ENCODE data around the gene CD300LF. TPM values are rescaled to one million over a fixed set of nuclear protein-coding genes. Genes with fewer than 3 reads are reported as not detected.
A peak's percentile ranks its signal among the peaks of the same experiment; 100 is the strongest.

Gene CD300LF
- total RNA-seq, 1 experiment from 2014 or later = not detected

GRCh38 chr17:74731347-74731605, 18.6 kb upstream of the CD300LF start:
- Histone ChIP-seq H3K23me2 (ENCODE audit: insufficient read length, low read depth, low read length, poor library complexity, severe bottlenecking) (no peaks in the 10 kb centered on the region), H2BK12ac (ENCODE audit: insufficient read length, low read depth, low read length) (no peak overlapping the region), H2BK5ac (ENCODE audit: insufficient read length, low read length) (no peak overlapping the region), H2BK120ac (ENCODE audit: low read depth, low read length, poor library complexity, severe bottlenecking) (no peak overlapping the region), H4K91ac (ENCODE audit: insufficient read length, low read depth, low read length) (no peak overlapping the region), H3K14ac (ENCODE audit: insufficient read depth, low read length) (no peak overlapping the region), H3K9me3 (ENCODE audit: control insufficient read depth, low read depth, low read length) (no peaks in the 10 kb centered on the region), H4K20me1 (ENCODE audit: control insufficient read depth, insufficient read depth, insufficient read length) (no peaks in the 10 kb centered on the region), H3K23ac (ENCODE audit: insufficient read length, low read depth, low read length) (no peak overlapping the region), H2AK5ac (ENCODE audit: insufficient read length, low read length) (no peak overlapping the region), H3T11ph (ENCODE audit: low read length) (no peak overlapping the region), H2AFZ (ENCODE audit: low read length) (no peak overlapping the region), H4K8ac (replicated peaks; ENCODE audit: insufficient read length, low read depth, low read length) (no peak overlapping the region), H2BK15ac (ENCODE audit: low read depth, low read length) (no peak overlapping the region), H2BK20ac (ENCODE audit: low read depth, low read length, poor library complexity, severe bottlenecking) (no peak overlapping the region), H3K4ac (ENCODE audit: low read depth, low read length) (no peak overlapping the region), H3K4me1 (ENCODE audit: insufficient read depth, low read length) (no peaks in the 10 kb centered on the region), H4K5ac (ENCODE audit: insufficient read length, low read depth, low read length) (no peak overlapping the region), H3K18ac (ENCODE audit: insufficient read length, low read depth, low read length) (no peak overlapping the region), H3K56ac (ENCODE audit: insufficient read length, low read depth, low read length) (no peak overlapping the region), H3K27ac (ENCODE audit: insufficient read length, low read depth, low read length) (no peak overlapping the region), H3K4me2 (ENCODE audit: insufficient read depth, insufficient read length, low read length) (no peak overlapping the region), H3K79me1 (ENCODE audit: insufficient read depth, low read depth, low read length, poor library complexity, severe bottlenecking) (no peaks in the 10 kb centered on the region), H3K27me3 (ENCODE audit: insufficient read depth, low read length) (no peaks in the 10 kb centered on the region; the same call in 1 of the 2 replicates), H3K79me2 (ENCODE audit: insufficient read depth, low read length) (no peaks in the 10 kb centered on the region), H3K9ac (ENCODE audit: extremely low read depth, insufficient read length, low read length) (no peak overlapping the region)
- Mint-ChIP-seq H3K9me3 (no peaks in the 10 kb centered on the region), H3K27ac (peak overlapping the region in 1 of 3 experiments; percentile 10; a peak in 1 of 7 replicates), H3K4me3 (no peak overlapping the region), H3K27me3 (ENCODE audit: low read depth) (peaks cover 6% of the 10 kb centered on the region; the same call in 1 of the 2 replicates), H3K4me1 (peaks cover 2 to 5% of the 10 kb centered on the region in 2 experiments), H3K36me3 (ENCODE audit: insufficient read depth in 1 of 3, low read depth in 3 of 3) (no peaks in the 10 kb centered on the region)
- DNase-seq = no peak
- no peak for TF ChIP-seq CTCF (conservative IDR thresholded peaks at IDR 0.05)
- no CpG with 5 or more reads among the region's 4 CpGs for whole genome bisulfite sequencing (ENCODE audit: extremely low coverage, insufficient read length, low lambda C conversion rate)
